GM19025 (cell line): ENCODE results near the gene ECE1.

Source experiments
- ATAC-seq: cut with Tn5 transposase; IDR thresholded peaks from one replicate; pipeline ENCODE4 v1.9.1; 2021; ENCODE audit warnings: mild to moderate bottlenecking, low read depth, moderate library complexity; ENCODE audit not compliant: unreplicated experiment

The ECE1 gene

GRCh38 chr1:21289700-21290545 lies at the start of gene ECE1:
Gene ECE1 (minus strand): TSS chr1:21290463. CDS start chr1:21290414, 49 bp downstream.
- no peak for ATAC-seq

GRCh38 chr1:21339356-21340229 lies 49.3 kb upstream of the ECE1 start:
- ATAC-seq = no peak

DNA sequence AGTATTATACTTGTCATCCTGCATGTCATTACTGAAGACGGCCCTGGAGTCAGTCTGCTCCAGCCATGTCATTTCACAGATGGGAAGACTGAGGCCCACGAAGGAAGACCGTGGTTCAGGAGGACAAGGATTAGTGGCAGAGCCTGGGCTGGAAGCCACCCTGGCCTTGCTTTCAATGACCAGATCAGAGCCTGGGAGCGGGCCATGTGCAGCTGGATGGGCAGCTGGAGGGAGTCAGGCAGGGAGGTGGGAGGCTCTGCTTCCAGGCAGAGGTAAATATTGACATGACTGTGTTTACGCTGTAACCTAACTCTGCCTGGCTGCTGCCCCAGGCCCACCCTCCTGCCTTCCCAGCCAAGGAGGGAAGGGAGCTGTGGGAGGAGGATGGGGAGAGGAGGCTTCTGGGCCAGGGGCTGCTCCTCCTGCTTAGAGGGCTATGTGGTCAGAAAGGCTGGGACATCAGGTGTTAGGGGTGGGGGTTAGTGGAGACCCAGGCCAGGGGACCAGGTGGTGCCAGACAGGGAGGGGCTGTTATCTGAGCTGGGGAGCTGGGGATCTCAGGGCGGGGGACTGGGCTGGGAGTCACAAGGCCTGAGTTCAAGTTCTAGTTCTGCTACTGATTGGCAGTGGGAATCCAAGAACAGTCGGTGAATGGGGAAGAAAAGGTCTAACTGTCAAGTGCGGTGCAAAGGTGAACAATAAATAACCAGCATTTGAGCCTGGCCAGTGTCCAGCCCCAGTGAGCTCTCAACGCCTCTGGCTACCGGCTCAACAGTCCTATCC lies 48.5 kb upstream of the ECE1 start:
- no peak for ATAC-seq

- ATAC-seq = no peak
Measured at GRCh38 chr1:21337928-21338572, 47.8 kb upstream of the ECE1 start.

DNA sequence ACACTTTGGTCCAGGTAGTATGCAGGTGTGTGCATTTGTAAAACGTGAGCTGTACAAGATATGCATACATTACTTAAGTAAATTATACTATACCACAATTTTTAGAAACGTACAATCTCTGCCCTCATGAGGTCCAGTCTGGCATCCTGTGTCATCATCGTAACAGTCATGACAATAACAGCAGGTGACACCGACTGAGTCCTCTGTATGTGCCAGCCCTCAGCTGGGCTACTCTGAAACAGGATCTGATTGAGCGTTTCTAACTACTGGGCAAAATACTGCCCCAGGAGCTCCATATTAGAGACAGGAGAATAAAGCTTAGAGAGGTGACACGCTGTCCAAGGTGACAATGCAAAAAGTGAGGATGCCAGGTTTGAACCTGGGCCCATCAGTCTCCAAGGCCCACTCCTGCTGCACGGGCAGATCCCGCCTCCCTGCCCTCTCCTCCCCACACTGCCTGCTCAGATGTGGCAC lies 47.2 kb upstream of the ECE1 start:
- ATAC-seq = no peak

DNA sequence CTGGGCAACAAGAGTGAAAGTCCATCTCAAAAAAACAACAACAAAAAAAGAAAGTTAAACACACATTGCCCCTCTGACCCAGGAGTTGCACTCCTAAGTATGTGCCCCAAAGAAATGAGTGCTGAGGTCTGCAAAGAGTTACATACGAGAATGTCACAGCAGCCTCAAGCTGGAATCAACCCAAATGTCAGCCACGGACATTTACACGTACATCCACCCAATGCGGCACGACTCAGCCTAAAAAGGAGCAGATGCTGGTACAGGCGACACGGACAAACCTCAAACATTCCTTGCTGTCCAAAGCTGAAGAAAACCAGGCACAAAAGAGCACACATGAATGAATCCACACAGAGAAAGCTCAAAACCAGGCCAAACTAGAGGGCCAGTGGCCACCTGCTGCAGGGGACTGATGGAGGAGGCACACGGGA lies 46.8 kb upstream of the ECE1 start:
- ATAC-seq = no peak

- ATAC-seq = no peak
Measured at GRCh38 chr1:21335750-21336224, 45.5 kb upstream of the ECE1 start.

DNA sequence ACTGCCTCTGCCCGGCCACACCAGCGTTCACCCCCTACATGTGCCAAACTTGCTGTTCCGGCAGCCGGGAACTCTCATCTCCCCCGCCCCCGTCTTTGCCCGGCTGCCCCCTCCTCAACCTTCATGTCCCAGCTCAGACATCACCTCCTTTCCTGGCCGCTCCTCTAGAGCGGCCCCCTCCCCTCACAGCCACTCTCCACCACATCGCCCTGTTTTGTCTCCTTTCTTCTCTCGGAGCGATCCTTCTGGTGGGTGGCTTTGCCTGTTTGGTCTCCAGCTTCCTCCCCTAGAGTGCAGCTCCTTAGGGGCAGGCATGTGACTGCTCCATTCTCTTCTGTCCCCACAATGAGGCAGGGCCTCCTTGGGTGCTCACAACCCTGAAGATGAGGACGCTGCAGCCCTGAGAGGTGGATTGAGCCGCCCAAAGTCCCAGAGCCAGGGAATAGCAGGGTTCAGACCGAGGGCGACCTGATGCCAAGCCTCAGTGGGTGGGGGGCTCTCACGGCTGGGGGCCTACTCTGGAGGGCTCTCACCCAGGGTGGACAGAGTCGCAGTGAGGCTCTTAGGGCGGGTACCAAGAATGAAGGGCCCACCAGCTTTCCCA lies 44.9 kb upstream of the ECE1 start:
- ATAC-seq = no peak

DNA sequence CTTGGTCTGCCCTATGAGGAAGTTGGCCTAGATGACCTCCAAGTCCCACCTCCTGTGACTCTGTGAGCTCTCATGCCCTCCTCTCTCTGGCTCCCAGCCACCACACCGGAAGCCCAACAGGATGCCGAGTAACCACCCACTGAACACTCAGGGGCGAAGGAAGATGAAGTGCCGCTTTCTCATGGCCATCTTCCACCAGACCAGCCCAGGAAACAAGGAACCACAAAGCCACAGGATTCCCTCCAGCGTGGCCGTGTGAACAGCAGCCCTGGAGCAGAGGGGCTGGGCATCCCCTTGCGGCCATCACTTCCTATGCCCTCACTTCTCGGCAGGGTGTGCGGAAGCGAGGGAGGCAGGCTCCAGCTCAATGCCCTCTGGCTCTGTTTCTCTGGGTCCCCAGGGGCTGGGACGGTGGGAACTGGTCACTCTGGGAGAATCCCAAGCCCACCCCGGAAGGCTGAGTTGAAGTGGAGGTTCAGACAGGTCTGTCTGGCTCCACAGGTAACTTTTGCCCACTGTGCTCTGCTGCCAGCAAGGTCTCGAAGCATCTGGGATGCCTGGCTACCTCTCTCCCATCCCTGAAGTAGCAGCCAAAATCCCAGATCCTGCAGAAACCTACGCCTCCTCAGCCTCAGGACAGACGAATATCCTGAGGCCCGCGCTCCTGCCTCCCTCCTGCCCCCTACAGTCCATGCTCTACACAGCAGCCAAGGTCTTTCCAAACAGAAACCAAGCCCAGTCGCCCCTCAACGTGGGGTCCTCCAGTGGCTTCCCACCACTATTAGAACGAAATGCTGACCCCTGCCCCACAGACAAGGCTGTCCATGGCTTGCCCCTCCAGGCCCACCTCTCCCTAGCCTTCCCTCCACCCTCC lies 44.2 kb upstream of the ECE1 start:
- ATAC-seq = peak; percentile 66

- no peak for ATAC-seq
Measured at GRCh38 chr1:21333824-21334213, 43.6 kb upstream of the ECE1 start.

DNA sequence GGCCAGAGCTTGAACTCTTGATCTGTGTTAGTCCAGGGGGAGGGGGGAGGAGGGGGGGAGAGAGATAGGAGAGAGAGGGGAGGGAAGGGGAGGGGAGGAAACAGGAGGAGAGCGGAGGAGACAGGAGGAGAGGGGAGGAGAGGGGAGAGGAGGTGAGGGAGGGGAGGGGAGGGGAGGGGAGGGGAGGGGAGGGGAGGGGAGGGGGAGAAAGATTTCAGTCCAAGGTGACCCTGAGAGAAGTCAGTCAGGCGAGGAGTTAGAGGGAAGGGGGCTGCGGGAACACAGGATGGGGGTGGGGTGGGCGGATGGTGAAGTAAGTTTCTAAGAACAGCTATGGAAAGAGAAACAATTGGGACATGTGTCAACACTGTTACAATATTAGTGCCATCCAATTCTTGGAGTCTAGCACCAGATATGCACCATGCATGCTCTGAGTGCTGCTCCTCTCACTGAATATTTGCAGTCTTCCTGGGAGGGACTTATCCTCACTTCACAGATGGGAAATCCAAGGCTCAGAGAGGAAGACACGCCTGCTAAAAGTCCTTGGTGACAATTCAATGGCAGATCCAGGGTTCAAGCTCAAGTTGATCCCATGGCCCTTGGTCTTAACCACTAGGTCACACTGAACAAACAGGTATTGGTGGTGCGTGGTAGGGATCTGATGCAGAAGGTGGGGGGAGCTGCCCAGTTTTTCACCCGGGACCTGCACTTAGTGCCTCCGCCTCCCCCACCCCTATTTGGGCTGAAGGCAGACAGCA lies 42.5 kb upstream of the ECE1 start:
- ATAC-seq = no peak

DNA sequence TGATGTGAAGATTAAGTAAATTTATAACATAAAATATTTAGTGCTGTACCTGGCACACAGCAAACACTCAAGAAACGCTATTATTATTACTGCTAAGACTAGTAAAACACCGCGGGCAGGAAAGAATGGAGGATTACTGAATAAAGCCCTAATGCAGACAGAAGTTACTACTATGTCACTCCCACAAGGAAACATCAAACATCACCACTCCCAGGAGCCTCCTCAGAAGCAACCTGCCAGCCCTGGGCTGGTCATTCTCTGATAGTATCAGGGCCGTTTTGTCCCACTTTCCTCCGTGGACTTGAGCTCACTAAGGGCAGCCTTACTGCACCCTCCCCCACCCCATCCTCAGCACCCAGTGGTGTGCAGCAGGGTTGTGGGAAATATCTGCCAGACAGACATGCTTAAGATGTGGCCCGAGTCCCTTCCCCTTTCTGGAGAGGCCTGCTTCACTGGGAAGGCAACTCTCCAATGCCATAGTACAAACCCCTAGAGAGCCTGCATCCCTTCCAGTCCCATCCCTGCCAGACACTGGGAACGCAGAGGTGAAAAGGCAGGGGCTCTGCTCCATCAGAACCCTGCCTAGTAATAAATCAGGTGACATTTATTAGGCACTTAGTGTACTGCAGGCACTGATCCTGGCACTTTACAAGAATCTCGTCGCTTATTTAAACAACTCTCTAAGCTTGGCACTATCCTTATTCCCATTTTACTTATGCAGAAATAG lies 41.7 kb upstream of the ECE1 start:
- no peak for ATAC-seq

DNA sequence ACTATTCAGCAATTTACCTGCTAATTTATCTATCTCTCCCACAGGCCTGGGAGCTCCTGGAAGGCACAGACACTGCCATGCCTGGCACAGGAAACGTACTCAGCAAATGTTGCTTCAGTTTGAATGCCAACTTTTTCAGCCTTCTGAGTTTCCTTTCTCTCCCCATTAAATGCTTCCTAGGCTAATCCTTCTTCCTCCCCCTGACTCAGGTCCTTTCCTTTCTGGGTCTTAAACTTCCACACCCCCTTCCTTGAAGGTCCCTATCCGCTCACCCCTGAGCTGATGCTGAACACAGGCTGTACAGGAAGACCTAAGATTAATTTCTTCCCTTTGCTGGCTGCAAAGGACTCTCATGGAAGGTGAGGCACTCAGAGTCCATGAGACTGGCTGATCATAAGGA lies 40.3 kb upstream of the ECE1 start:
- ATAC-seq = no peak

DNA sequence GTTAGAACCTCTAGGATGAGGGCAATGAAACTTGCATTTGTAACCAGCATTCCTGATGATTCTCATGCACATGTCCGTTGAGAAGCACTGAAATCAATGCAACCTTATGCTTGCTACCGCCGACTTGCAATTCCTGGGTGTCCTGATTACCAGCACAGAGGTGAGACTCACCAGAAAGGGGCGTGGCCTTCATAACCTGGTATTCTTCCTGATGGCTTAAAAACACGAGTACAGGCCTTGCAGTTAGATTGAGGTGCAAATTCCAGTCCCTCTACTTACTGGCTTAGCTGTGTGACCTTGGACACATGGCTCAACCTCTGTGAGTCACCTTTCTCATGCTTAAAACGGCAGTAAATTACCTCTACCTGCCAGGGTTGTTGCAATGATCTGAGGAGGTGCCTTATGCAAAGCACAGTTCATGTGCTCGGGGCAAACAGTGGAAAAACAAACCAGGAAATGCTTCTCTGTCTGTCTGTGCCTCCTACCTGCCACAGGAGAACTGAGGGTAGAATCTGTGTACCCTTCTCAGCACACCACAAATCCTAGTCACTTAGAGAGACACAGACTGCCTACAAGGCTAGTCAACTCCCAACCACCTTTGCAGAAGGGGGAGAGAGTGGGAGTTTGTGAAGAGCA lies 39.1 kb upstream of the ECE1 start:
- no peak for ATAC-seq

GRCh38 chr1:21327566-21328323 lies 37.5 kb upstream of the ECE1 start:
- no peak for ATAC-seq

GRCh38 chr1:21326861-21327344 lies 36.6 kb upstream of the ECE1 start:
- no peak for ATAC-seq
